GM21717 (cell line): Measurements from ENCODE around the gene UBE2O.

Experiments
- ATAC-seq: cut with Tn5 transposase; IDR thresholded peaks from one replicate; pipeline ENCODE4 v1.9.1; 2021; ENCODE audit warnings: mild to moderate bottlenecking, moderate library complexity; ENCODE audit not compliant: unreplicated experiment

Gene UBE2O

DNA sequence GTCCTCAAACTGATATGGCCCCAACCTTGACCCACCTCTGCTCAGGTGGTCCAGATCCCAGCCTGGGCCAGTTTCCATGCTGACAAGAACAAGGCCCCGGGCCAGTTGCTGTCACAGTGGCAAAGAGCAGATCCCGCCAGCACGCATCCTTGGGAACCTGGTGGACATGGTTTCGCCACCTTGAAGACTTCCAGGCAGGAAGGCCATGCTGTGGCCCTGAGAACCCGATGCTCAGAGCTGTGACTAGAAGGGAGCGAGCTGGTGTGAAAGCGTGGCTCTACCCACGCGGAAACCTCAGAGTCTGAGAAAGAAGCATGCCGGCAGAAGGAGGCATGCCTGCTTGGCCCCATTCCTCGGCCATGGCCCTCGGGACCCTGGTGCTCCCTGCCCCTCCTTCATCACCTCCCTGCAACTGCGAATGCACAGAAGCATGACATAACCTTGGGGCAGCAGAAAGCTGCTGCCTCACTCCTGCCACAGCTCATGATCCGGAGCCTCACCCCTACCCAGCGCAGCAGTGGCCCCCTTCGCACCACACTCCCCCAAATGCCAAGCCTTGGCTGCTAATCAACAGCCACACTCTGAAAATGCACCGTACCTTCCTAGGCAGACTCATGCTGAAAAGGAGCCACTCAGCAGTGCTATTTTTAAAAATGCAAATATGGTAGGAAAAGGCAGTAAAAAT lies 33.2 kb downstream of the UBE2O start:
- ATAC-seq = no peak

DNA sequence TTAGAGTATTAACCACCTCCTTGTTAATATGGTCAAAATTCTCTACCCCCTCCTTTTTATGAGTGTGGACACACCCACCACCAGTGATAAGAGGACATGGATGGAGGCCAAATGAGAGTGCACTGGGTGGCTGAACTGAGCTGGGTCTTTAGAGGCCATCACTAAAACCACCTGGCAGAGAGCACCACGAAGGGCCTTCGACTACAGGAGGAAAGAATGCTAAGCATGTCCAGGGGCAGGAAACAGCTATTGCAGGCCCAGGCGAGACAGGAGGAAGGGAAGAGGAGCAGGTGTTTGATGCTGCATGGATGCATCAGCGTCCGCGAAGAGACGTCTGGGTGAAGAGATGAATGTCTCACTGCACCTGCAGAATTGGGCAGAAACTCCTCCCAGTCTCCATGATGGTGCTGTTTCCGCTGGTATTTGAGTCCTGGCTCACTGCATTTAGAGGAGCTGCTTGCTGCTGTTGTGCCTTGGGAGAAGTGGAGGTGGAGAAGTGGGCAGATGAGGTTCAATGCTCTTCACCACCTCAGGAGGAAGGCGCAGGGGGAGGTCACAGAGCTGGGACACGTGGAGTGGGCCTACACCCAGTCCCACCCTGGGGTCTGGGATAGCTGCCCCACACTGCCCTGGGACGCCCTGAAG lies 35.3 kb downstream of the UBE2O start:
- ATAC-seq = no peak

DNA sequence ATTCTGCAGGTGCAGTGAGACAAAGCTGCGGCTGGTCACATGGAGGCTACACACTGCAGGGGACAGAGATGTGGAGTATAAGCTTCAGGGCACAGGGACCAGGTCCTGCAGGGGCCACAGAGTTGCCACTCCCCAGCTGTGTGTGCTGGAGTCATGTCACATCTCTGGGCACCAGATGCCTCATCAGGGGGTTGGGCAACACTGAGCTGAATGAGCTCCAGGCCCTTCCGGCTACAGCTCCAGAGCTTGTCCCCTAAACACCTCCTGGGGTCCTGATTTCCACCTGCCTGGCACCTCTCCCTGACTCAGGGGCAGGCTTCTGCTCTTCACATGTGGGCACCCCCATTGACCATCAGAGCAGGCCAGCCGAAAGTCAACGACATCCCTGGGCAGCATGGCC lies 36.1 kb downstream of the UBE2O start:
- no peak for ATAC-seq

DNA sequence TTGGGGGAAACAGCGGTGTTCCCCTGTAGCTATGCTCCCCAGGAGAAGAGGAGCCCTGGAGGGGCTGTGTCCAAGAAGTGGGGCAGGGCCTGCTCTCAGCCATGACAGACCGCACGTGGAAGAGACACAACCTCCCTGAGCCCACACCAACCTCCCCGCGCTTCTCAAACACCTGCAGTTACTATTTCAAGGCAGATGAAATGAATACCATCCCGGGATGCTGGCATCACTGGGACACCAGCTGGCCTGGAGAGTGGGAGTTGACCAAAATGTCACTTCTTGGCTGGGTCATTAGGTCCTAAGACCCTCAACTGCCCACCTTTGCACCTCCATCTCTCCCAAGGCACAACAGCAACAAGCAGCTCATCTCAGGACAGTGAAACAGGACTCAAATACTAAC lies 36.5 kb downstream of the UBE2O start:
- ATAC-seq = no peak

DNA sequence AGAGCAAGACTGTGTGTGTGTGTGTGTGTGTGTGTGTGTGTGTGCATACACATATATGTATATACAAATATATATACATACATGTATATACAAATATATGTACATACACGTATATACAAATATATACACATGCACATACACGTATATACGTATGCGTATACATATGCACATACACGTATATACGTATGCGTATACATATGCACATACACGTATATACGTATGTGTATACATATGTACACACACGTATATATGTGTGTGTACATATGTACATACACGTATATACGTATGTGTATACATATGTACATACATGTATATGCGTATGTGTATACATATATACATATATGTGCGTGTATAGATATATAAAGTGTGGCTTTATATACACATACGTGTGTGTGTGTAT lies 37.2 kb downstream of the UBE2O start:
- no peak for ATAC-seq

DNA sequence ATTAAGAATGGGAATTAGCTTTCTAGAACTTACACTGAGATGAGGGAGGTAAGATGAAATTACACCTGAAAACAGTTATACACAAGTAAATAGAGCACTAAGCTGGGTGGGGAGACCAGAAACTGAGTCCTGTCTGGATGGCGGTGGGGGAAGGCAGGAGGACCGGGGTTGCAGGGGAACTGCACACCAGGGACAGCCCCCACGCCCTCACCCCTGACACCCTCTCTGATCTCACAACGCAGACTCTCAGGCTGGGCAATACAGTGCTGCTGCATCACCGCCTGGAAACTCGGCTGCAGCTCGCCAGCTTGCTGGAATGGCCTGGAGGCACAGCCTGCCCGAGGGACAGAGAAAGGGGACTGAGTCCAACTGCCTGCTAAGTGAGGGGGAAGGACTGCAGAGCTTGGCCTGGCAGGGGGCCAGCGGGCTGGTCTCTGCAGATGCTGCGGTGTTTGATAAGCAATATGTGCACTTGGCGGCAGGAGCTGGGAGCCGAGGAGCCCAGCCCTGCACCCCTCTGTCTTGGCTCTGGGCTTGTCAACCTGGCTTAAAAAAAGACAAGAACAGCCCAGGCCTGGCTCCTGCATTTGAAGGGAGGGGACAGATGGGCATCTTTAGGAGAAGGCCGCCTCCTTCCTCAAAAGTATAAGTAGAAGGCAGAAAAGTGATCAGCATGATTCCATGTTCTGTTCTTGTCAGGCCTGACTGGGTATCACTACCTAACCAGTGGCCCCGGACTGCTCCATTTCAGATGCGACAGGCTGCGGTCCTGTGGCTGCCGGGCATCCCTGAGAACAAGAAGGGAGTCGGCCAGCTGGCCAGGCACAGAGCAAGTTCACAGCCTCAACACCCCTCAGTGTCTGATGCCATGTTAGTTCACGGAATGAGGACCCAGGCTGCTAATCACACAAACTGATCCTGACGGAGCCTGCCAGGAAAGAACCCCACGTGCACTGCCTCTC lies 38.3 kb downstream of the UBE2O start:
- ATAC-seq = no peak

DNA sequence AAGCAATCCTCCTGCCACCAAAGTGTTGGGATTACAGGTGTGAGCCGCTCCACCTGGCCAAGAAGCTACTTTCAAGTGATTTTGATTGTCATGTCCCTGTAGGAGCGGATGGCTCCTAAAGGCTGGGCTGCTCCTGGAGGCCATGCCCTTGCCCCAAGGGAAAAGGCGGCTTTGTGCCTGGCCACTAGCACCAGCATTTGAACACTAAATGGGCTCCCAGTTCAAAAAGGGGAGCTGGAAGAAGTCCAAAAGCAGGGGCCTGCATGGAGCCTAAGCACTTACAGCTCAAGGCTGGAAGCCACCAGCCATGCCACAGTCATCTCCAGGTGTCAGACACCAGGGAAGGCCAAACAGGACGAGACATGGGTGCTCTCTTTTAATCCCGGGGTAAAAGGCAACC lies 41.7 kb downstream of the UBE2O start:
- ATAC-seq = no peak

DNA sequence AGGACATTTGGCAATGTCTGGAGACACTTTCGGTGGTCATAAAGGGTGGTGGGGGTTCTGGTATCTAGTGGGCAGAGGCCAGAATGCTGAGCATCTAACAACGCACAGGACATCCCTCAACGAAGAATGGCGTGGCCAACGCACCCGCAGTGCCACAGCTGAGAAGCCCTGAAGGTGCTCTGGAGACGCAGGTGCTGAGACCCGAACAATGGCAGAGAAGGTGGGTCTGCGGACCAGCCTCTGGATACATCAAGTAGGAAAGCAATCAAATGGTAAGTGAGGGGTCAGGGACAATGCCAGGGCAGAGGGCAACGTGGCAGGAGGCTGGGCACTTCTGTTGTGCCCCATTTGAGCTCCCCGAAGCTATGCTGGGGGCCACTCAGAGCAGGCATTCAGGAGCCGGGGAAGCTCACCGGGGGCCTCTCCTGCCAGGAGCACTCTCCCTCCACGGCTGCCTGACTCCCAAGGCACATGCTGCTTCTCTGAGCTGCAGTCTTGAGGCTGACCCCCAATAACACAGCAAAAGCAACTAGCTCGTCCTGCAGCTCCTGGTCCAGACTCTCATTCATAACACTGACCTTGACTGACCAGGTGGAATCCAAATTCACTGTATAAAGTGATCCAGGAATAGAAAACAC lies 42.5 kb downstream of the UBE2O start:
- ATAC-seq = no peak

DNA sequence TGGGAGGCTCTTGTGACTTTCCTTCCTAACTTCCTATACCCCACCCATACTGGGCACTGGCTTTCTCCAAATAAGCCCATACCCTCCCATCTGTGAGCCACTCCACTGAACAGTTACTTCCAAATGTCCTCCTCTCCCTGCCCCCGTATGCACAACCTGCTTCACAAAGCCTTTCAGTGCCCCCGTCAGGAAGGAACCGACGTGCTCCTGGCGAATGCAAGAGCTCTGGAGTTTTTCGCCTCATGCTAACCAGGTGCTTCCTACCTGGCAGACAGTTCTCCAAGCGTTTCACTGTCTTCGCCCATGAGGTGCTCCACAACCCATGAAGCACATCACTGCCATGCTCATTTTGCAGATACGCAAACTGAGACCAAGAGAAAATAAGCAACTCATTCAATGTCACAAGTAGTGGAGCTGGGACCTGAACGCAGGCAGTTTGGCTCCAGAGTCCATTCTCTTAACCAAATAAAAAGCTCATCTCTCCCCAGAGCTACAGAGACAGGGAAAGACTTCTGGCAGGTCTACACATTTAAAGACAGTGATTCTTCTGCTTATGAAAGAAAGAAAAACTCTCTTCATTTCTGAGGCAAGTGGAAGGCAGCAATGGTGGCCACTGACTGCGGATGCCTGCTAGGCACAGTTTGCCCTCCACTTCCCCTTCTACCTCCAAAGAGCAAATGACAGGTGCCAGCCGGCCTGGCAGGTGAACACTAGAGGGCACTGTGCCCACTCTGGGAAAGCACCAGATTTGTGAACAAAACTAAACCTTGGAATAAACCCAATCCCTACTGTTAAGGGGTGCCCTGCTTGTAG lies 44.7 kb downstream of the UBE2O start:
- no peak for ATAC-seq

DNA sequence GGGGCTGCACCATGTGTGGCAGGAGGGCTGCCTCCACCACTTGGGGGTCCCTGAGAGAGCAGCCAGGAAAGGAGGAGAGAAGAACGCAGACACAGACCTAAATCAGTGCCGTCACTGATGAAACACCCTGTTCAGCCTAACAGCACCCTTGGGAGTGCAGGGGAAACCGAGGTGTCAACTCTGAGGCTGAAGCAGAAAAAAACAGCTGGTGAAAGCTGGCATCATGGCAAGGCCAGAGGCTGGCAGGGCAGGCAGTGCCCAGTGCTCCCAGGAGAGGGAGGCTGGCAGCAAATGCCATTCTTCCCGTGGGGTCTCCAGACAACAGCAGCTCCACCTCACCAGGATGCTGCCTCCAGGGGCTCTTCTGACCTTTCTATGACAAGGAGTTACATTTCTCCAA lies 45.4 kb downstream of the UBE2O start:
- ATAC-seq = no peak

DNA sequence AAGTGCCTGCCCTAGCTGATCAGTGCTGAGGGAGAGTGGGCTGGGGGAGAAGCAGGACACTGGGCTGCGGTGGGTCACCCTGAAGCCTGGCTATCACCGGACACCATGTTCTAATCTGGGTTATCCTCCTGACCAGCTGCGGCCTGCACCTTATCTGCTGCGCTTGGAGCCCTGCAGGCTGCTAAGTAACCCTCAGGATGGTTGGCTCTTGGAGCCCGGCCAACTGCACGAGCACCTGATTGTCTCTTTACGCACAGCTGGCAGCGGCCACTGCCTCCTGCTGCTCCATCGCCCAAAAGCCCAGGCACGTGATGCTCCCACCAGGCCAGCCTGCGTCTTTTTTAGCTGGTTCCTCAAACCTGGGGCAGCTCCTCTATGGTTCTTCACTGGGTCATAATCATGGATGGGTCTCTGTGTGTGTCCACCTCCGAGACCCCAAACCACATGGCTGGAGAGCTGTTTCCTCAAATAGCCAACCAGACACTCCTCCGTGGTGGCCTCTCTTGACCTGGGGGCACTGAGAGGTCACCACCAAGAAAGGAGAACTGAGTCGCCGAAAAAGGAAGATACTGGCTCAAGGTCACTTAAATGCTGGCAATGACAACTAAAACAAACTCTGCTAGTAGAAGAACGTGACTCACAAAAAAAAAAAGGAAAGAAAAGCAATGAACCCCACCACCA lies 46.8 kb downstream of the UBE2O start:
- no peak for ATAC-seq

DNA sequence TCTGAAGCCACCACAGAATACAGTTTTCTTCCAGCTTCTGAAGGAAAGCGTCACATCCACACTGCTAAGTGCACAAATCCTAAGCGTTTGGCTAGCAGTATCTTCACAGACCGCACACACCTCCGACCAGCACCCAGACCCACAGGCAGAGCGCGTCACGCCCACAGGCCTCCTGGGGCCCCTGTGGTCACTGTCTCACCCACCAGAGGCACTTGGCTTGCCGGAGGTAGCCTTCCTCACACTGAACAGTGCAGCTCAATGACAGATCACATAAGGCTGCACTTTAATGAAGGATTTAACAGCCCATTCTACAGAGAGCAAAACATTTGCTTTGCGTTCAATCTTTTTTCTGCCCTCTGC lies 47.4 kb downstream of the UBE2O start:
- ATAC-seq = no peak

DNA sequence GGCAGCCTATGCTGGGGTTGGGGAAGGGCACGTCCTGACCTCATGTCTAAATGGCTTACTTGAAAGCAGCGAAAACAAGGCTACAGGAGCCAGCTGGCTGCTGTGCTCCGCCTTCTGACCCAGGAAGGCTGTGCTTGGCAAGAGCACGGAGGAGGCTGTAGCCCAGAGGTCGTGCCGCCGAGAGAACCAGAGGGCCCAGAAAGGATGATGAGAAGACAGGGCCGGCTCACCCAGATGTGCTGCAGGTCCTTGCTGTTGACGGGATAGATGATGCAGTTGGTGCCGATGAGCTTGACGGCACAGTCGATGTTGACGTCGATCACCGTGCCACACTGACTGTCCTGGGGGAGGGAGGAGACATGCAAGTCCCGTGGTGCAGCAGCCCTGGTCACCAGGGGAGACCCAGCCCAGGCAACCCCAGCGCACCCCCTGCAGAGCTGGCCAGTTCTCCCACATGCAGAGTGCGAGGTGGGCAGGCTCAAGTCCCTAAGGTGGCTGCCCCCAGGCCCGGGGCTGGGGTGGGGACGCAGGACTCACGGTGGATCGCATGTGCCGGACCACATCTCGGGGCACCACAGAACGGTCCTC lies 47.9 kb downstream of the UBE2O start:
- no peak for ATAC-seq

DNA sequence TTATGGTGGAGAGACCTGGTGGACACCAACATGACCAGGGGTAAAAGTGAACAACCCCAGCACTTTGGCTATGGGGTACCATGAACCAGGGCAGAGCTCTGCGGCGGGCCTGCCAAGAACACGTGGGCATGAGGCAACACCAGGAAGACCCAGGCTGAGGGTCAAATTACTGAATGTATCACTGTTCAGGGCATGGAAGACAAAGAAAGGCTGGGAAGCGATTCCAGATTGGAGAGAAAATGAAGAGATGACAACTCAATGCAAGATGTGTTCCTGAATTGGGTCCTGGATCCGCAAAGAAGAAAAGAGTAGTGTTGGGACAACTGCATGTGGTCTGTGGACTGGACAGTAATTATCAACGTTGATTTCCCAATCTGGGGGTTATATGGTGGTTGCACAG lies 48.7 kb downstream of the UBE2O start:
- no peak for ATAC-seq

DNA sequence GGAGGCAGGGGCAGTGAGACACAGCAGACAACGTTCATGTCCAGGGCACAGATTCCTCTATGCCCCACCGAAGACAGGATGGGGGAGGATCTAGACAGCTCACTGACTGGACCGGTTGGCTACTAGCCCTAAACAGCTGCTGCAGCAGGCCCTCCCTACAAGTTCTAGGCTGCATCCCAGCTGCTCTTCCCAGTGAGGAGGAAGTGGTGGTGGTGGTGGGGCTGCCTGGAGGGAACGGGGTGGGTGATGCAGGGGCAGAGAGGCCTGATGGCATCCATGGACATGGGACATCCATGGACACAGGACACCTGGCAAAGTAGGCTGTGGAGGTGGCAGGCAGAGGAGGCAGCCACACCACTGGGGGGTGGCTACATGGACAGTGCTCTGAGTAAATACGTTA lies 50.2 kb downstream of the UBE2O start:
- no peak for ATAC-seq

DNA sequence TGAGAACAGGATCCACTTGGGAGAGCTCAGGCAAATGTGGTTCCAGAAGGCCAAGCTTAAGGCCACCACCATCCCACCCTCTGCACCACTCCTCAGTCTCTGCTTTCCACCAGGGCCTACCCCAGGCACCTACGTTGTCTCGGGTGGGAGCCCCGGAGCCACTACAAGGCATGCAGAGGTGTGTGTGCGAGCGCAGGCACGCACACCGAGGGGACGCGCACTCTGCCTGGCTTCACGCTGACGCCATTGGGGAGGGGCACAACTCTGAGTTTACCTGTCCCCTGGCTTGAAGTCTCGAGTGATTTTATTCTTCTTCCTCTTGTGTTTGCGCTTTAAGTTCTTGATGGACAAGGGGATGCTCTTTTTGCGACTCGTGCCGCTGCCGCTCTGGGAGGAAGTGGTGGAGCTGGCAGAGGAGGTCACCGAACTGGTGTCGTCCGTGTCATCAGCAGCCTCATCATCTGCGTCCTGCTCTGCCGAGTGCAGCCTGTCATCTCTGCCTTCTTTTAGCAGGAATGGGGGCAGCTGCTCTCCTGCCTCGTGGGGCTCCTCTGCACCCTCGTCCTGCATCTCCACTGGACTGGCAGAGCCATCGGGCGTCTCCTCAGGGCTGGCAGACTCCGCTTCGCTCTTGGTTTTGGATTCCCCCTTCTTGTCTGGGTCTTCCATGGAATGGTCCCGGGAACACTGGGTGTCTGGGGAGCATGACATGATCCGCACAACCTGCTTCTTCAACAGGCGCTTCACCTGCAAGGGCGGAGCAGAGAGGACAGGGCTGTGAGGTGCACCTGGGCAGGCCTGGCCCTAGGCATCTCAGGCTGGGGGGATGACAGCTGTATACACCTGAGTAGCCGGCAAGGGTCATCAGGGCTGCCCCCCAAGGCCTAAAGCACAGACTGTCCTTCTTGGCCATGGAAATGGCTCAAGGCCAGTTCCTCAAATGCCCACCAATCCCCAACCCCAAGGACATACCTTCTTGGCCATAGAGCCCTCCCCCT lies 53.5 kb downstream of the UBE2O start:
- no peak for ATAC-seq

DNA sequence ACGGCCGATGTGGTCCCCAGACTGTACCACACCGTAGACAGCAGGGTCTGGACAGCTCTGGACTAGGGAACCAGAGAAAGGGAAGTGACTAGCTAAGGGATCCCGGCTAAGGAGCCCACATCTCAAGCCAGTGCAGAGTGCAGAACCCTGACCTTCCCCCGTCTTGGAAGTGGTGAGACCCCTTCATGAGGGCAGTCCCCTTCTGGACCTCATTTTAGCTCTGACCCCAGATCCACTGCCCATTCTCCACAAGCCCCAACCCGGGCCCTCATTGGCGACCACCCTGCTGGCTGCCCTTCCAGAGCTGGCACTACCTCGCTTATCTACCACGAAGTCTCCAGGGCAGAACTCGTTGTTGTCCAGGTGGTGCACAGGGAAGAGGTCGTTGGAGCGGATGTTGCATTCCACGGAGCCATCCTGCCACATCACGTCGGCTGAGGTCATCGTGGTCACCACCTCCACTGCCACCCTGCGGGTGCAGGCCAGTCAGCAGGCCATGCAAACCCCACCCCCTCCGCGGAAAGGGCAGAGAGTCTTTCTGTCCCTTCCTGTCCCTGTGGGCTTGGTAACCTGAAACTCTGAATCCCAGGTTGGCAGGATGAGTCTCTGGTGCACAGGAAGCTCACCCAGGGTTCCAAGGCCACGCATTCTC lies 54.3 kb downstream of the UBE2O start:
- no peak for ATAC-seq
